Cardiac fibroblast (primary cell): ENCODE data around the gene FAM161B.
A peak's percentile ranks its signal among the peaks of the same experiment; 100 is the strongest.
"Not testable (repeated sequence)": the region's sequence is repeated elsewhere in the genome, so short reads cannot be mapped to it uniquely, and the experiment has no call there.

ENCODE experiments used
- DNase-seq, 2 donors: peaks; one replicate each; pipeline versions ENCODE4 v3.0.0 to v3.0.0-alpha.2; 2010; ENCODE audit warnings: low read depth in 2 of 2
- H3K4me3 ChIP-seq, 2 donors: replicated peaks in 1 of 2; 1 replicate in 1 of 2; 2 replicates in 1 of 2; pipeline ENCODE4 v1.5.1; 2011; ENCODE audit warnings: low read depth in 2 of 2, low read length in 2 of 2, mild to moderate bottlenecking in 2 of 2, moderate library complexity in 1 of 2
- TF ChIP-seq, protein P1 (sequence below): IDR thresholded peaks from one replicate; pipeline ENCODE4 v1.5.1; 2011; ENCODE audit warnings: low read depth, mild to moderate bottlenecking, low read length, inconsistent platforms

Gene FAM161B

DNA sequence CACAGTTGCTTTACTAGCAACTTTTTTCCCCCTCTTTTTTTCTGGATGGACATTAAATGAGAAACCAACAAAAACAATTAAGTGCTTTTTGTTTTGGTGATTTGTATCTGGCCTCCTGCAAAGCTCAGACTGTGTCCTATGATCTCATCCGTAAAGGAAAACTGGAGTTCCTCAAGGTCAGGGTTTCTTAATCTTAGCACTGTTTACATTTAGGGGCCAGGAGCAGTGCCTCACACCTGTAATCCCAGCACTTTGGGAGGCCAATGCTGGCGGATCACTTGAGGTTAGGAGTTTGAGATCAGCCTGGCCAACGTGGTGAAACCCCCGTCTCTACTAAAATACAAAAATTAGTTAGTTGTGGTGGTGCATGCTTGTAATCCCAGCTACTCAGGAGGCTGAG is 41.2 kb upstream of the FAM161B start:
- TF ChIP-seq, protein P1, sequence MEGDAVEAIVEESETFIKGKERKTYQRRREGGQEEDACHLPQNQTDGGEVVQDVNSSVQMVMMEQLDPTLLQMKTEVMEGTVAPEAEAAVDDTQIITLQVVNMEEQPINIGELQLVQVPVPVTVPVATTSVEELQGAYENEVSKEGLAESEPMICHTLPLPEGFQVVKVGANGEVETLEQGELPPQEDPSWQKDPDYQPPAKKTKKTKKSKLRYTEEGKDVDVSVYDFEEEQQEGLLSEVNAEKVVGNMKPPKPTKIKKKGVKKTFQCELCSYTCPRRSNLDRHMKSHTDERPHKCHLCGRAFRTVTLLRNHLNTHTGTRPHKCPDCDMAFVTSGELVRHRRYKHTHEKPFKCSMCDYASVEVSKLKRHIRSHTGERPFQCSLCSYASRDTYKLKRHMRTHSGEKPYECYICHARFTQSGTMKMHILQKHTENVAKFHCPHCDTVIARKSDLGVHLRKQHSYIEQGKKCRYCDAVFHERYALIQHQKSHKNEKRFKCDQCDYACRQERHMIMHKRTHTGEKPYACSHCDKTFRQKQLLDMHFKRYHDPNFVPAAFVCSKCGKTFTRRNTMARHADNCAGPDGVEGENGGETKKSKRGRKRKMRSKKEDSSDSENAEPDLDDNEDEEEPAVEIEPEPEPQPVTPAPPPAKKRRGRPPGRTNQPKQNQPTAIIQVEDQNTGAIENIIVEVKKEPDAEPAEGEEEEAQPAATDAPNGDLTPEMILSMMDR = no peak
- DNase-seq = no peak
- H3K4me3 ChIP-seq = no peak overlapping the region

DNA sequence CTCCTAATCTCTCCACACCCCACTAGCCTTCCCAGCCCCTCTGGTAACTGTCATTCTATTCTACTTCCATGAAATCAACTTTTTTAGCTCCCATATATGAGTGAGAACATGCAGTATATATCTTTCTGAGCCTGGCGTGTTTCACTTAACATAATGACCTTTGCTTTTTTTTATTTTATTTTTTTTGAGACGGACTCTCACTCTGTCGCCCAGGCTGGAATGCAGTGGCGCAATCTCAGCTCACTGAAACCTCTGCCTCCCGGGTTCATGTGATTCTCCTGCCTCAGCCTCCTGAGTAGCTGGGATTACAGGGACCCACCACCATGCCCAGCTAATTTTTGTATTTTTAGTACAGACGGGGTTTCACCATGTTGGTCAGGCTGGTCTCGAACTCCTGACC is 38.8 kb upstream of the FAM161B start:
- H3K4me3 ChIP-seq, DNase-seq: not testable (repeated sequence)

DNA sequence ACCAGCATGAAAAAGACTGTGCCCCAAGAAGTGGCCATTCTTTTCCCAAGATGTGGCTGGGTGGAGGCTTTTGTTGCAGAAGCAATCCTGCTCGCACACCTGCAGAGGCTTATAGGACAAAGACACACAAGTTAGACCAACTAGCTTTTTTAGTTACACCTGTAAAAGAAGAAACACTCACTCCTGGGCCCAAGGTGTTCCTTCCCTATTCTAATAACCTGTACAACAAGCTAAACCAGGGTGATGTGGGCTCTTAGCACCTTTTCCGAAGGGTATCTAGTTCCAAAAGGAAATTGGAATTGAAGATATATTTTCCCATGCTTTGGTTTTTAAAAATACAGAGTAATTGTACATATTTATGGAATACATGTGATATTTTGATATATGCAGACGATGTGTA is 38.2 kb upstream of the FAM161B start:
- TF ChIP-seq, protein P1 = no peak
- no peak for DNase-seq

DNA sequence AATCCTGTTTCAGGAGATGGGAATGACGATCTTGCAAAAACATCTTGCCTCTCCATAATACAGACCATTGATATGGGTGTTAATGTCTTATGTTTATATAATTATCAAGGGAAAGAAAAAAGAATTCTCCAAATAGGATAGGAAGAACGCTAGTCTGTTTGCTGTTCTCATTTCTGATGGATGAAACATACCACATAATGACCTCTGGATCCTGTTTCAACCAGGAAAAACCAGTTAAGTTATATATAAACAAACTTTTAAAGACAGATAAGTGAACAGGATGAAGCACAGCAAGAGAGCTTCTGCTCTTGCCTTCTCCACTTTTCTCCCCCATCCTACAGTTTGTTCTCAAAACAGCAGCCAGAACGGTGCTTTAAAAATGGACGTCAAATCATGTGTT is 28.0 kb upstream of the FAM161B start:
- no peak overlapping the region for H3K4me3 ChIP-seq
- DNase-seq = peak in 1 of 2 donors; percentile 17
- TF ChIP-seq, protein P1 = no peak

More for the DNA sequence above, 38.2 kb upstream of the FAM161B start:
- H3K4me3 ChIP-seq = no peak overlapping the region

DNA sequence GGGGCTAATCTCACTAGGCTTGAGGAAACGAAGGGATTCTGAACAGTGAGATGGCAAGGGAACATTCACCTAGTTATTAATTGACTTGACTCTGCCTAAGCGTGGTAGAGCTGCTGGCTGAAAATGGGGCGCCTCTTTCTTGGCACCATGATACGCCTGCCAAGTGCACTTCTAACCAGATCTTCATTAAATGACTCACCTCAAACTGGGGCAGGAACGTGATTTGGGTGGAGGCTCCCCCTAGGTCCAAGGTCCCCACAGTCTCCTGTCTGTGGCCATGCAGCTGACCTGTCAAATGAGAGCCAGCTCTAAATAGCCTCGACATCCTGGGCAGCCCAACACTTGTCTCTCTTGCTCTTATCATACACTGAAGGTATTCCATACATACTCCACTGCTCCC is 26.2 kb upstream of the FAM161B start:
- TF ChIP-seq, protein P1 = no peak
- DNase-seq = no peak
- no peak overlapping the region for H3K4me3 ChIP-seq

DNA sequence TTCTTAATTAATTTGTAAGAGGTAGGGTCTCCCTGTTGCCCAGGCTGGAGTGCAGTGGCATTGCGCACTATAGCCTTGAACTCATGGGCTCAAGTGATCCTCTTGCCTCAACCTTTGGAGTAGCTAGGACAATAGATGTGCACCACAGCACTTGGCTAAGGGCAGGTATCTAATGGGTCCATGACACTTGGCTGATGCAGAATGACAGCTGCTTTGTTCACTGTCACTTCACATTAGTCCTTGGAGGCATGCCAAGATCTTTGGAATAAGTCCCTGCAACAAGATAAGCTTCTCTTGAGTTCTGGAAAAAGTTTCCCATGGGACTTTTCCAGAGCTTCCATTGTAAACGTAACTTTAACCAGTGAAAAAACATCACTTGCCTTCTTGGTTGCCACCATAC is 23.6 kb upstream of the FAM161B start:
- no peak for DNase-seq
- TF ChIP-seq, protein P1 = no peak
- H3K4me3 ChIP-seq = no peak overlapping the region

DNA sequence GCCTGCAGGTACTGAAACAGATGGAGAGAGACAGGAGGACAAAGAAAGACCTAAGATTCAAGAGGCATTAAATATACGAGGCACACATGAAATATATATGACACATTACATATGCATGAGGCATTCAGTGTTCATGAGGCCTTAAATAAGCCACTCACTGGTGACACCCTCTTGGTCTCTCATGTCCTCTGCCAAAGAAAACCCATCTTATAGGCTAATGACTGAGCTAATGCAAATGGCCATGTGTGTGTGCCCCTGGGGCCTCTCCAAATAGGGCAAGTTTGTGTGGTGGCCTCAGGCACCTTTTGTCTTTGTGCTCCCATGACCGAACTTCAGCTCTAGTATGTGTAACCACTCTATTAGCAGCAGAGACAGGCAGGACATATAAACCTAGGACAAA is 19.0 kb upstream of the FAM161B start:
- DNase-seq = no peak
- H3K4me3 ChIP-seq = no peak overlapping the region
- TF ChIP-seq, protein P1 = no peak

DNA sequence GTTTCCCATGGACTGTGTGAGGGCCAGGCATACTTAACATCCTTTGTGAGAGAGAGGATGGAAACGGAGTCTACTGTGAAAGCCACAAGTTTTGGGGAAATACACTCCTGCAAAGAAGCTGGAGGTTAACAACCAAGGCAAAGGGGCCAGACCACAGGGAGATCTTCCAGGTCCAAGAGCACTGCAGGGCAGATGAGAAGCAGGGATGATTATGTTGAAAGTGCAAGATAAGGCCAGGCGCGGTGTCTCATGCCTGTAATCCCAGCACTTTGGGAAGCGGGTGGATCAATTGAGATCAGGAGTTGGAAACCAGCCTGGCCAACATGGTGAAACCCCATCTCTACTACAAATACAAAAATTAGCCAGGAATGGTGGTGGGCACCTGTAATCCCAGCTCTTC is 15.3 kb upstream of the FAM161B start:
- TF ChIP-seq, protein P1 = no peak
- no peak overlapping the region for H3K4me3 ChIP-seq
- DNase-seq = no peak
